Heart right ventricle (tissue), 16 donors: ENCODE data around the gene DYSF. TPM values are rescaled to one million over a fixed set of nuclear protein-coding genes. Genes with fewer than 3 reads are reported as not detected.
A peak's percentile ranks its signal among the peaks of the same experiment; 100 is the strongest.

ENCODE experiments used
- ATAC-seq, 8 donors: fragments of 200-7000 bp; cut with Tn5 transposase; one replicate each; pipeline ENCODE4 v1.9.1; 2020; ENCODE audit warnings: mild to moderate bottlenecking in 8 of 8, moderate library complexity in 8 of 8, moderate number of reproducible peaks in 1 of 8
- DNase-seq, 2 donors: peaks; one replicate each; pipeline ENCODE4 v3.0.0-alpha.2; 2020
- H3K27ac ChIP-seq, 10 donors: fragments of 200-600 bp; sonication (generic) in 2 of 10; one replicate each; pipeline versions ENCODE4 v1.5.0 to v1.8.0; 2020 to 2022; ENCODE audit warnings: mild to moderate bottlenecking in 3 of 10
- H3K27me3 ChIP-seq, 7 donors: fragments of 200-600 bp; one replicate each; pipeline ENCODE4 v1.8.0; 2021 to 2022; ENCODE audit warnings: mild to moderate bottlenecking in 2 of 7
- H3K36me3 ChIP-seq, 9 donors: fragments of 200-600 bp; sonication (generic) in 1 of 9; one replicate each; pipeline versions ENCODE4 v1.5.0 to v1.8.0; 2020 to 2022; ENCODE audit warnings: mild to moderate bottlenecking in 2 of 9
- H3K4me1 ChIP-seq, 9 donors: fragments of 200-600 bp; sonication (generic) in 1 of 9; one replicate each; pipeline versions ENCODE4 v1.5.0 to v1.8.0; 2020 to 2022; ENCODE audit warnings: mild to moderate bottlenecking in 4 of 9
- H3K4me3 ChIP-seq, 10 donors: fragments of 200-600 bp; sonication (generic) in 2 of 10; one replicate each; pipeline versions ENCODE4 v1.5.0 to v1.8.0; 2020 to 2022; ENCODE audit warnings: mild to moderate bottlenecking in 7 of 10, moderate library complexity in 2 of 10
- H3K9me3 ChIP-seq, 11 donors: fragments of 200-600 bp in 10 of 11; sonication (generic) in 2 of 11; one replicate each; pipeline versions ENCODE4 v1.5.0 to v1.8.0; 2013 to 2022; ENCODE audit warnings: mild to moderate bottlenecking in 2 of 11, control low read depth in 1 of 11, moderate library complexity in 1 of 11
- CTCF ChIP-seq, 9 donors: fragments of 200-600 bp; sonication (generic) in 2 of 9; IDR thresholded peaks; one replicate each; pipeline versions ENCODE4 v1.5.0 to v1.8.0; 2021 to 2022; ENCODE audit warnings: antibody characterized with exemption in 9 of 9, mild to moderate bottlenecking in 5 of 9, moderate library complexity in 1 of 9
- WGBS, 2 donors: extraction: QIAGEN DNeasy Blood & Tissue Kit; methylation state at CpG; one replicate each; pipeline ENCODE4 v1.1.7; 2013; ENCODE audit warnings: inconsistent platforms in 1 of 2; 5-methylcytosine and 5-hydroxymethylcytosine counted together
- intact Hi-C, 10 donors: fragments of 100-400 bp; cut with DNase I; formaldehyde crosslinking; loops; one replicate each; pipeline versions ENCODE4 v1.11.1 to v1.14.2; 2022
- polyA plus RNA-seq, 2 donors: library from polyadenylated mRNA; stranded (reverse); fragments of 200-250 nt; gene quantifications; one replicate each; pipeline ENCODE4 v1.2.3, GENCODE V29; 2013
- total RNA-seq, 10 donors: library from RNA; stranded (reverse); fragmentation: NEBNext Ultra II Directional in 3 of 10; extraction: Animal tissue kit (Norgen Biotek cat#: 25700) in 3 of 10; gene quantifications; one replicate each; pipeline versions ENCODE4 v1.2.1 to v1.2.4, GENCODE V29; 2021 to 2023
- donor health status: Arrhythmogenic right ventricular cardiomyopathy.
- donor health status: ischemic (EF 13 %, LVEDD 7.1; RV severe dilation, severe dysfunction).
- donor health status: healthy with polysubstance abuse.
- donor health status: DM: no; HTN: yes; CAD: no.
- donor health status: DM: no; HTN: no; CAD: no.
- donor health status: ischemic (EF 25% LVEDD 6.9; RV normal size, moderate dysfunction).
- donor health status: ischemic (EF 25% LVEDD 5.7; RV mildly dilated, moderate dysfunction).
- donor health status: healthy.
- donor health status: DM: yes; HTN: yes; CAD: no.
- donor health status: Ischemic cardiomyopathy.
- donor health status: ischemic (EF 35%, LVEDD 5.7; RV mildly dilated, moderate dysfunction).
- donor health status: nonischemic (EF 11% LVEDD 7.7; RV severe dilation, severe dysfunction).
- donor health status: DM: yes; HTN: yes; CAD: no.
- donor health status: PGD.
- donor health status: ischemic (EF 29% LVEDD 5.4; RV normal size, mild dysfunction).
- donor health status: nonischemic (EF 23%, LVEDD 6.1; RV moderate dilation, normal function).

The DYSF gene
- total and polyA plus RNA-seq, 12 donors = 20.6 to 100 (median 64.8) TPM

- WGBS, 2 donors = 87 to 91% methylated on average over 5 of the region's 5 CpGs
- ATAC-seq (no peak), DNase-seq (peak in 1 of 2 donors; percentile 2)
- intact Hi-C loops = no loop called here
- no peaks in the 10 kb centered on the region for H3K27me3 ChIP-seq
- no peak overlapping the region for H3K27ac ChIP-seq
- H3K9me3 ChIP-seq = no peaks in the 10 kb centered on the region
- no peak for TF ChIP-seq CTCF (IDR thresholded peaks at IDR 0.05)
- H3K4me1 ChIP-seq = peaks cover 2 to 26% (median 15%) of the 10 kb centered on the region in 9 donors
- H3K36me3 ChIP-seq = peaks cover 0 to 4% (median 0%) of the 10 kb centered on the region in 9 donors
- H3K4me3 ChIP-seq = no peak overlapping the region
Observed at GRCh38 chr2:71620851-71621251, 167.5 kb downstream of the DYSF start.

GRCh38 chr2:71629273-71629672 is 175.9 kb downstream of the DYSF start:
- no peak for DNase-seq
- H3K9me3 ChIP-seq = peaks cover 0 to 9% (median 0%) of the 10 kb centered on the region in 11 donors
- H3K27ac ChIP-seq = peak overlapping the region in 3 of 10 donors; percentile 47 to 69 (median 48)
- no peak for TF ChIP-seq CTCF (IDR thresholded peaks at IDR 0.05)
- no peaks in the 10 kb centered on the region for H3K27me3 ChIP-seq
- H3K4me1 ChIP-seq = peaks cover 0 to 22% (median 14%) of the 10 kb centered on the region in 9 donors
- intact Hi-C loops = no loop called here
- no peak overlapping the region for H3K4me3 ChIP-seq
- H3K36me3 ChIP-seq = peaks cover 0 to 4% (median 0%) of the 10 kb centered on the region in 9 donors
- ATAC-seq = no peak

GRCh38 chr2:71629771-71630453 is 176.6 kb downstream of the DYSF start:
- DNase-seq (no peak), ATAC-seq (peak in 4 of 8 donors; percentile 34 to 65 (median 58))
- no peak for TF ChIP-seq CTCF (IDR thresholded peaks at IDR 0.05)
- H3K4me3 ChIP-seq = no peak overlapping the region
- 94 to 97% methylated on average over 2 of the region's 2 CpGs for WGBS, 2 donors
- peak overlapping the region in 4 of 10 donors; percentile 47 to 69 (median 56) for H3K27ac ChIP-seq
- peaks cover 0 to 9% (median 0%) of the 10 kb centered on the region in 11 donors for H3K9me3 ChIP-seq
- H3K27me3 ChIP-seq = no peaks in the 10 kb centered on the region
- intact Hi-C loops = no loop called here
- peaks cover 0 to 25% (median 14%) of the 10 kb centered on the region in 9 donors for H3K4me1 ChIP-seq
- H3K36me3 ChIP-seq = peaks cover 0 to 4% (median 0%) of the 10 kb centered on the region in 9 donors

GRCh38 chr2:71630454-71631328 is 177.3 kb downstream of the DYSF start:
- Histone ChIP-seq H3K27me3 (no peaks in the 10 kb centered on the region), H3K36me3 (peaks cover 0 to 4% (median 0%) of the 10 kb centered on the region in 9 donors), H3K4me1 (peaks cover 0 to 26% (median 14%) of the 10 kb centered on the region in 9 donors), H3K9me3 (peaks cover 0 to 9% (median 0%) of the 10 kb centered on the region in 11 donors), H3K4me3 (no peak overlapping the region), H3K27ac (peak overlapping the region in 4 of 10 donors; percentile 47 to 69 (median 56))
- WGBS, 2 donors = 79 to 89% methylated on average over 2 of the region's 2 CpGs
- no peak for DNase-seq
- intact Hi-C loops = no loop called here
- ATAC-seq = no peak
- TF ChIP-seq CTCF (IDR thresholded peaks at IDR 0.05) = no peak
